K562 (cell line): Measurements from ENCODE around the gene CSTA. TPM values are rescaled to one million over a fixed set of nuclear protein-coding genes. Genes with fewer than 3 reads are reported as not detected.

Experiments used
- CCAR2 ChIP-seq: fragments of 200-400 bp; formaldehyde crosslinking; IDR thresholded peaks from 2 replicates; pipeline ENCODE4 v1.6.1; 2017; ENCODE audit warnings: mild to moderate bottlenecking, low read depth, low read length
- CXXC5 ChIP-seq: fragments of 250-450 bp; sonication (Bioruptor Pico); IDR thresholded peaks from 2 replicates; pipeline ENCODE4 v1.8.0; 2022; ENCODE audit warnings: inconsistent platforms, mild to moderate bottlenecking, moderate library complexity
- EP400 ChIP-seq: fragments of 450-650 bp; IDR thresholded peaks from 2 replicates; pipeline ENCODE4 v1.6.1; 2017; ENCODE audit warnings: antibody characterized with exemption, mild to moderate bottlenecking, moderate library complexity
- EWSR1 ChIP-seq: fragments of 450-650 bp; IDR thresholded peaks from 2 replicates; pipeline ENCODE4 v1.6.1; 2018; ENCODE audit warnings: borderline replicate concordance, mild to moderate bottlenecking, low read depth, moderate library complexity; ENCODE audit not compliant: partially characterized antibody
- FUS ChIP-seq: fragments of 200-400 bp; formaldehyde crosslinking; optimal IDR thresholded peaks from 2 replicates; pipeline ENCODE3; 2017; ENCODE audit warnings: low read depth, low read length
- KHSRP ChIP-seq: fragments of 450-650 bp; IDR thresholded peaks from 2 replicates; pipeline ENCODE4 v1.6.1; 2017
- MXI1 ChIP-seq: IDR thresholded peaks from 2 replicates; pipeline ENCODE4 v1.6.1; 2011; ENCODE audit warnings: low read depth, mild to moderate bottlenecking, improper control_type of control experiment, low read length
- NCOA1 ChIP-seq: fragments of 450-650 bp; IDR thresholded peaks from 2 replicates; pipeline ENCODE4 v1.6.1; 2016; ENCODE audit warnings: low read depth
- NR3C1 ChIP-seq: sonication (generic); formaldehyde crosslinking; IDR thresholded peaks from 2 replicates; pipeline ENCODE4 v1.8.1; 2022; ENCODE audit warnings: missing genetic modification reagents
- POLR2AphosphoS5 ChIP-seq: IDR thresholded peaks from 2 replicates; pipeline ENCODE4 v1.6.1; 2011; ENCODE audit warnings: mild to moderate bottlenecking, low read depth, low read length, moderate library complexity; ENCODE audit not compliant: control insufficient read depth, insufficient read depth
- RBFOX2 ChIP-seq: fragments of 200-400 bp; formaldehyde crosslinking; IDR thresholded peaks from 2 replicates; pipeline ENCODE4 v1.6.1; 2017; ENCODE audit warnings: low read depth, mild to moderate bottlenecking, low read length, moderate library complexity
- RBM34 ChIP-seq: fragments of 200-400 bp; formaldehyde crosslinking; IDR thresholded peaks from 2 replicates; pipeline ENCODE4 v1.6.1; 2018; ENCODE audit warnings: low read length, borderline replicate concordance; ENCODE audit not compliant: insufficient read depth
- SAFB ChIP-seq: fragments of 200-400 bp; formaldehyde crosslinking; IDR thresholded peaks from 2 replicates; pipeline ENCODE4 v1.6.1; 2017; ENCODE audit warnings: low read depth, low read length, borderline replicate concordance
- SMAD1 ChIP-seq: fragments of 150-350 bp; IDR thresholded peaks from 2 replicates; pipeline ENCODE4 v1.6.1; 2014; ENCODE audit warnings: low read length, low read depth; ENCODE audit not compliant: partially characterized antibody
- STAT5A ChIP-seq: IDR thresholded peaks from 2 replicates; pipeline ENCODE4 v1.6.1; 2012; ENCODE audit warnings: low read length, inconsistent platforms, borderline replicate concordance
- TGIF2 ChIP-seq: sonication (generic); formaldehyde crosslinking; IDR thresholded peaks from 2 replicates; pipeline ENCODE4 v1.8.1; 2022; ENCODE audit warnings: mild to moderate bottlenecking, missing genetic modification reagents, moderate library complexity
- ZC3H11A ChIP-seq: IDR thresholded peaks from 2 replicates; pipeline ENCODE4 v1.6.1; 2012; ENCODE audit warnings: low read depth, low read length, improper control_type of control experiment
- ZNF12 ChIP-seq: sonication (generic); formaldehyde crosslinking; IDR thresholded peaks from 2 replicates; pipeline ENCODE4 v1.4.0; 2020; ENCODE audit warnings: mild to moderate bottlenecking, missing genetic modification reagents
- ZNF133 ChIP-seq: fragments of 250-450 bp; sonication (Bioruptor Pico); IDR thresholded peaks from 2 replicates; pipeline ENCODE4 v1.4.0; 2020; ENCODE audit warnings: mild to moderate bottlenecking
- ZNF165 ChIP-seq: fragments of 250-450 bp; sonication (Bioruptor Pico); IDR thresholded peaks from 2 replicates; pipeline ENCODE4 v1.4.0; 2020; ENCODE audit warnings: borderline replicate concordance
- polyA plus RNA-seq, 8 experiments: library from polyadenylated mRNA; depleted of rRNA in 4 of 8; stranded (reverse) in 5 of 8; unstranded in 3 of 8; fragments of >200 nt; fragmentation: Nextera tagmentation in 2 of 8; fragmentation: Illumina TruSeq in 1 of 8; extraction: Ambion mirVana in 2 of 8; extraction: Trizol in 1 of 8; gene quantifications; 2 replicates each; pipeline versions ENCODE4 v1.2.1 to v1.2.3, GENCODE V29; 2011 to 2014; ENCODE audit warnings: inconsistent platforms in 1 of 8, missing spikeins in 1 of 8
- total RNA-seq, 7 experiments: library from RNA; depleted of rRNA in 6 of 7; stranded (reverse); fragments of >200 nt in 6 of 7; fragmentation: Illumina TruSeq in 2 of 7; extraction: Trizol in 2 of 7; gene quantifications; 2 replicates each; pipeline versions ENCODE4 v1.2.1 to v1.2.3, GENCODE V29; 2011 to 2021; ENCODE audit warnings: low replicate concordance in 1 of 7
- TF ChIP-seq, protein P1 (sequence below): sonication (generic); formaldehyde crosslinking; IDR thresholded peaks from 2 replicates; pipeline ENCODE4 v1.8.1; 2023; ENCODE audit warnings: mild to moderate bottlenecking, missing genetic modification reagents
- TF ChIP-seq, protein P2 (sequence below): fragments of 450-650 bp; conservative IDR thresholded peaks from 2 replicates; pipeline ENCODE4 v1.6.1; 2016; ENCODE audit warnings: missing genetic modification characterization, low read depth, mild to moderate bottlenecking, control low read depth, missing compliant biosample characterization
- TF ChIP-seq, protein P3 (sequence below): IDR thresholded peaks from 2 replicates; pipeline ENCODE4 v1.6.1; 2014; ENCODE audit warnings: antibody characterized with exemption

Gene CSTA
- total and polyA plus RNA-seq, 9 of the 15 experiments (the other 6 are each of a cell fraction or from before 2014, with no cell fraction given), result 0.11 to 3.1 (median 1.1) TPM

DNA sequence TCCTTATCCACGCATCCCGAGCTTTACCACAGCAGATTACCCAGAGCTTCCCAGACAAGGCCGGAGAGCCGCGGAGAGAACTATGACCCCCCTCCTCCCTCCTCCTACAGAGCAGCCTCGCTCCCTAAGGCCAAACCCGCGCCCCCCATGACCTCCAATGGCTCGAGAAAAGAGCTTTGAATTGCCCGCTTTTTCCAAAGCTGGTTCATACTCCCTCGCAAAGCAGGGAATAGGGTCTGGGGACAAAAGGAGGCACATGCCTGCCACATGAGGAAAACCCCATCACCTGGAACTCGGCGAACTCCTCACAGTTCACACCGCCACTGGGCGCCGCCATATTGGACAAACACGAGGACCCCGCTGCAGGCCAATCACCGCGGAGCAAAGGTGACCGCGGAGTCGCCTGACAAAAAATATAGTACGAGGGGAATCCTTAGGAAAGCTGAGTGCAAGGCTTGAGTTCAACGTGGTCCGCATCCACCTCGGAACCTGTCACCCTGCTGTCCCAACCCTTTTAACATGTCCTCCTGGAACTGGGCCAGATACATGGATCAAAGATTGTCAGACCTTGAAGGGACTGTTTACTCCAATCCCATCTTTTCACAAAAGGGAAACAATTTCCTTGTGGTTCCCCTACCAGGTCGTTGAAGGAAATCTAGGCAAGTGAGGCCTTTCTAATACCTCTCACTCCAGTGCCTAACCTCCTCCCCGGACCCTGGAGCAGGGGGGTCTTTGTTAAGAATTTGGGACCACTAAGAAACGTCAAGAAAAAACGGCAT lies 58.0 kb downstream of the CSTA start, which contains the start of gene MIX23 (continued):
- TF ChIP-seq RBFOX2 (peak; percentile 73), SAFB (no peak), ZNF12 (CRISPR knock-in tag) (no peak), MXI1 (peak; percentile 81; the same call in 1 of the 2 replicates), TGIF2 (CRISPR knock-in tag) (no peak), ZNF133 (no peak), ZNF165 (CRISPR knock-in tag) (no peak), ZC3H11A (no peak), NR3C1 (CRISPR knock-in tag) (no peak), EWSR1 (no peak), POLR2AphosphoS5 (peak; percentile 61), SMAD1 (peak; percentile 63), KHSRP (no peak), CCAR2 (no peak), FUS (no peak), EP400 (peak; percentile 83), CXXC5 (CRISPR knock-in tag) (peak; percentile 15; the same call in 1 of the 2 replicates), RBM34 (no peak), STAT5A (no peak), NCOA1 (no peak)
- TF ChIP-seq, protein P1, sequence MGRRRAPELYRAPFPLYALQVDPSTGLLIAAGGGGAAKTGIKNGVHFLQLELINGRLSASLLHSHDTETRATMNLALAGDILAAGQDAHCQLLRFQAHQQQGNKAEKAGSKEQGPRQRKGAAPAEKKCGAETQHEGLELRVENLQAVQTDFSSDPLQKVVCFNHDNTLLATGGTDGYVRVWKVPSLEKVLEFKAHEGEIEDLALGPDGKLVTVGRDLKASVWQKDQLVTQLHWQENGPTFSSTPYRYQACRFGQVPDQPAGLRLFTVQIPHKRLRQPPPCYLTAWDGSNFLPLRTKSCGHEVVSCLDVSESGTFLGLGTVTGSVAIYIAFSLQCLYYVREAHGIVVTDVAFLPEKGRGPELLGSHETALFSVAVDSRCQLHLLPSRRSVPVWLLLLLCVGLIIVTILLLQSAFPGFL (CRISPR knock-in tag), result no peak
- TF ChIP-seq, protein P2, sequence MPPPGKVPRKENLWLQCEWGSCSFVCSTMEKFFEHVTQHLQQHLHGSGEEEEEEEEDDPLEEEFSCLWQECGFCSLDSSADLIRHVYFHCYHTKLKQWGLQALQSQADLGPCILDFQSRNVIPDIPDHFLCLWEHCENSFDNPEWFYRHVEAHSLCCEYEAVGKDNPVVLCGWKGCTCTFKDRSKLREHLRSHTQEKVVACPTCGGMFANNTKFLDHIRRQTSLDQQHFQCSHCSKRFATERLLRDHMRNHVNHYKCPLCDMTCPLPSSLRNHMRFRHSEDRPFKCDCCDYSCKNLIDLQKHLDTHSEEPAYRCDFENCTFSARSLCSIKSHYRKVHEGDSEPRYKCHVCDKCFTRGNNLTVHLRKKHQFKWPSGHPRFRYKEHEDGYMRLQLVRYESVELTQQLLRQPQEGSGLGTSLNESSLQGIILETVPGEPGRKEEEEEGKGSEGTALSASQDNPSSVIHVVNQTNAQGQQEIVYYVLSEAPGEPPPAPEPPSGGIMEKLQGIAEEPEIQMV (tag), result peak; percentile 95
- TF ChIP-seq, protein P3, sequence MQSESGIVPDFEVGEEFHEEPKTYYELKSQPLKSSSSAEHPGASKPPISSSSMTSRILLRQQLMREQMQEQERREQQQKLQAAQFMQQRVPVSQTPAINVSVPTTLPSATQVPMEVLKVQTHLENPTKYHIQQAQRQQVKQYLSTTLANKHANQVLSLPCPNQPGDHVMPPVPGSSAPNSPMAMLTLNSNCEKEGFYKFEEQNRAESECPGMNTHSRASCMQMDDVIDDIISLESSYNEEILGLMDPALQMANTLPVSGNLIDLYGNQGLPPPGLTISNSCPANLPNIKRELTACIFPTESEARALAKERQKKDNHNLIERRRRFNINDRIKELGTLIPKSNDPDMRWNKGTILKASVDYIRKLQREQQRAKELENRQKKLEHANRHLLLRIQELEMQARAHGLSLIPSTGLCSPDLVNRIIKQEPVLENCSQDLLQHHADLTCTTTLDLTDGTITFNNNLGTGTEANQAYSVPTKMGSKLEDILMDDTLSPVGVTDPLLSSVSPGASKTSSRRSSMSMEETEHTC, result no peak
